Body of pancreas (tissue), 4 donors: ENCODE results near the gene OTOGL. TPM values are rescaled to one million over a fixed set of nuclear protein-coding genes. Genes with fewer than 3 reads are reported as not detected.

Experiments used
- ATAC-seq: fragments of 150-250 bp; one replicate; pipeline ENCODE4 v1.9.1; 2016
- DNase-seq, 4 donors: peaks; one replicate each; pipeline ENCODE4 v3.0.0-alpha.2; 2019
- H3K27ac ChIP-seq, 4 donors: fragments of 200-600 bp; sonication (generic); 1 replicate in 3 of 4; 2 replicates in 1 of 4; pipeline versions ENCODE4 v1.5.1 to v1.6.1; 2016 to 2019; ENCODE audit warnings: mild to moderate bottlenecking in 1 of 4, mixed read lengths in 1 of 4, moderate library complexity in 1 of 4
- H3K27me3 ChIP-seq, 2 donors: fragments of 200-600 bp; sonication (generic); one replicate each; pipeline ENCODE4 v1.6.0; 2016; ENCODE audit warnings: mild to moderate bottlenecking in 1 of 2
- H3K36me3 ChIP-seq, 2 donors: fragments of 200-600 bp; sonication (generic); replicated peaks in 1 of 2; 2 replicates each; pipeline ENCODE4 v1.5.1; 2016; ENCODE audit warnings: low read depth in 2 of 2; ENCODE audit not compliant: insufficient read depth in 1 of 2
- H3K4me1 ChIP-seq: fragments of 200-600 bp; sonication (generic); one replicate; pipeline ENCODE4 v1.6.0; 2016
- H3K4me3 ChIP-seq, 2 donors: fragments of 200-600 bp; sonication (generic); 1 replicate in 1 of 2; 2 replicates in 1 of 2; pipeline ENCODE4 v1.5.1; 2016 to 2019
- H3K9me3 ChIP-seq, 3 donors: fragments of 200-600 bp; sonication (generic); 1 replicate in 2 of 3; 2 replicates in 1 of 3; pipeline ENCODE4 v1.5.1; 2016
- CTCF ChIP-seq, 7 experiments: fragments of 450-650 bp in 4 of 7; fragments of 200-600 bp in 3 of 7; sonication (generic) in 3 of 7; IDR thresholded peaks; one replicate each; pipeline ENCODE4 v1.5.1; 2016 to 2019; ENCODE audit warnings: antibody characterized with exemption in 7 of 7
- POLR2A ChIP-seq, 3 donors: fragments of 450-650 bp; IDR thresholded peaks; one replicate each; pipeline ENCODE4 v1.6.1; 2016; ENCODE audit warnings: antibody characterized with exemption in 3 of 3, mild to moderate bottlenecking in 2 of 3
- WGBS, 2 donors: methylation state at CpG; one replicate each; pipeline ENCODE4 v1.1.5; 2017; 5-methylcytosine and 5-hydroxymethylcytosine counted together
- intact Hi-C: fragments of 100-400 bp; cut with DNase I; formaldehyde crosslinking; loops from one replicate; pipeline ENCODE4 v1.15.1; 2023
- total RNA-seq, 2 donors: library from RNA; depleted of rRNA; stranded (reverse); fragments of >200 nt; gene quantifications; one replicate each; pipeline ENCODE4 v1.1.0, GENCODE V29; 2016

The OTOGL gene
- total RNA-seq, 2 donors from 2014 or later = 0.26 to 0.33 TPM

- no peaks in the 10 kb centered on the region for H3K36me3 ChIP-seq
- 70 to 71% methylated on average over 3 of the region's 3 CpGs for WGBS, 2 donors
Measured at GRCh38 chr12:80261403-80261802, 162.1 kb downstream of the OTOGL start.

GRCh38 chr12:80262346-80262745 lies 163.0 kb downstream of the OTOGL start:
- 68 to 71% methylated on average over 1 of the region's 1 CpG for WGBS, 2 donors
- Histone ChIP-seq H3K27me3 (no peaks in the 10 kb centered on the region), H3K27ac (no peak overlapping the region), H3K36me3 (no peaks in the 10 kb centered on the region), H3K4me1 (no peaks in the 10 kb centered on the region), H3K4me3 (no peak overlapping the region), H3K9me3 (no peaks in the 10 kb centered on the region)
- DNase-seq (no peak), ATAC-seq (no peak)
- TF ChIP-seq POLR2A (IDR thresholded peaks at IDR 0.05) (no peak), CTCF (IDR thresholded peaks at IDR 0.05) (no peak)
- intact Hi-C loops = no loop called here

More at GRCh38 chr12:80261403-80261802, 162.1 kb downstream of the OTOGL start:
- intact Hi-C loops = no loop called here
- Histone ChIP-seq H3K4me3 (no peak overlapping the region), H3K27me3 (no peaks in the 10 kb centered on the region), H3K9me3 (no peaks in the 10 kb centered on the region), H3K4me1 (no peaks in the 10 kb centered on the region), H3K27ac (no peak overlapping the region)
- ATAC-seq = no peak
- no peak for TF ChIP-seq CTCF (IDR thresholded peaks at IDR 0.05)
- no peak for TF ChIP-seq POLR2A (IDR thresholded peaks at IDR 0.05)
- no peak for DNase-seq

- Histone ChIP-seq H3K4me3 (no peak overlapping the region), H3K9me3 (no peaks in the 10 kb centered on the region), H3K4me1 (no peaks in the 10 kb centered on the region), H3K27me3 (no peaks in the 10 kb centered on the region), H3K27ac (no peak overlapping the region), H3K36me3 (no peaks in the 10 kb centered on the region)
- DNase-seq (no peak), ATAC-seq (no peak)
- TF ChIP-seq CTCF (IDR thresholded peaks at IDR 0.05) (no peak), POLR2A (IDR thresholded peaks at IDR 0.05) (no peak)
- intact Hi-C loops = no loop called here
- 49 to 51% methylated on average over 4 of the region's 4 CpGs for WGBS, 2 donors
Measured at GRCh38 chr12:80262771-80263170, 163.4 kb downstream of the OTOGL start.

GRCh38 chr12:80264386-80264785 lies 165.0 kb downstream of the OTOGL start:
- Histone ChIP-seq H3K27ac (no peak overlapping the region), H3K27me3 (no peaks in the 10 kb centered on the region), H3K4me3 (no peak overlapping the region), H3K4me1 (no peaks in the 10 kb centered on the region), H3K36me3 (no peaks in the 10 kb centered on the region), H3K9me3 (no peaks in the 10 kb centered on the region)
- DNase-seq = no peak
- no peak for TF ChIP-seq CTCF (IDR thresholded peaks at IDR 0.05)
- TF ChIP-seq POLR2A (IDR thresholded peaks at IDR 0.05) = no peak
- intact Hi-C loops = no loop called here
- no peak for ATAC-seq

GRCh38 chr12:80264891-80265290 lies 165.6 kb downstream of the OTOGL start:
- DNase-seq (no peak), ATAC-seq (no peak)
- Histone ChIP-seq H3K27me3 (no peaks in the 10 kb centered on the region), H3K4me1 (peaks cover under 1% of the 10 kb centered on the region), H3K27ac (no peak overlapping the region), H3K9me3 (no peaks in the 10 kb centered on the region), H3K36me3 (no peaks in the 10 kb centered on the region), H3K4me3 (no peak overlapping the region)
- no peak for TF ChIP-seq CTCF (IDR thresholded peaks at IDR 0.05)
- no peak for TF ChIP-seq POLR2A (IDR thresholded peaks at IDR 0.05)
- WGBS, 2 donors = 67 to 88% methylated on average over 5 of the region's 5 CpGs
- intact Hi-C loops = no loop called here
